Neural cell (in vitro differentiated cells): ENCODE measurements around the gene MTFMT.

Experiments used
- EZH2 ChIP-seq: fragments of 200-600, 300-800 bp; shearing (Covaris generic), sonication (generic); IDR thresholded peaks from 2 replicates; pipeline ENCODE4 v1.6.1; 2014; ENCODE audit warnings: antibody characterized with exemption, low read length, borderline replicate concordance, mild to moderate bottlenecking; ENCODE audit not compliant: insufficient read depth, poor library complexity, severe bottlenecking
- TF ChIP-seq, protein P1 (sequence below): fragments of 450-650 bp; IDR thresholded peaks from 2 replicates; pipeline ENCODE4 v1.5.1; 2014; ENCODE audit warnings: antibody characterized with exemption, mild to moderate bottlenecking, moderate library complexity; ENCODE audit not compliant: poor library complexity, severe bottlenecking

DNA sequence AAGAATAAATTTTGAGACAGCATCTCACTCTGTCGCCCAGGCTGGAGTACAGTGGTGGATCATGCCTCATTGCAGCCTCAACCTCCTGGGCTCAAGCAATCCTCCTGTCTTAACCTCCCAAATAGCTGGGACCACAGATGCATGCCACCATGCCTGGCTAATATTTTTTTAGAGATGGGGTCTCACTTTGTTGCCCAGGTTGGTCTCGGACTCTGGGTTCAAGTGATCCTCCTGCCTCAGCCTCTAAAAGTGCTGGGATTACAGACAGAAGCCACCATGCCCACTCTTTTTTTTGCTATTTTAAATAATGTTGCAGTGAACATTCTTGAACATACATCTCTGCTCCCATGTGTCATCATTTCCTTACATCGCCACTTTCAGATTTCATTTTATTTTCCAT, 9.0 kb upstream of the MTFMT start:
- no peak for TF ChIP-seq EZH2
- TF ChIP-seq, protein P1, sequence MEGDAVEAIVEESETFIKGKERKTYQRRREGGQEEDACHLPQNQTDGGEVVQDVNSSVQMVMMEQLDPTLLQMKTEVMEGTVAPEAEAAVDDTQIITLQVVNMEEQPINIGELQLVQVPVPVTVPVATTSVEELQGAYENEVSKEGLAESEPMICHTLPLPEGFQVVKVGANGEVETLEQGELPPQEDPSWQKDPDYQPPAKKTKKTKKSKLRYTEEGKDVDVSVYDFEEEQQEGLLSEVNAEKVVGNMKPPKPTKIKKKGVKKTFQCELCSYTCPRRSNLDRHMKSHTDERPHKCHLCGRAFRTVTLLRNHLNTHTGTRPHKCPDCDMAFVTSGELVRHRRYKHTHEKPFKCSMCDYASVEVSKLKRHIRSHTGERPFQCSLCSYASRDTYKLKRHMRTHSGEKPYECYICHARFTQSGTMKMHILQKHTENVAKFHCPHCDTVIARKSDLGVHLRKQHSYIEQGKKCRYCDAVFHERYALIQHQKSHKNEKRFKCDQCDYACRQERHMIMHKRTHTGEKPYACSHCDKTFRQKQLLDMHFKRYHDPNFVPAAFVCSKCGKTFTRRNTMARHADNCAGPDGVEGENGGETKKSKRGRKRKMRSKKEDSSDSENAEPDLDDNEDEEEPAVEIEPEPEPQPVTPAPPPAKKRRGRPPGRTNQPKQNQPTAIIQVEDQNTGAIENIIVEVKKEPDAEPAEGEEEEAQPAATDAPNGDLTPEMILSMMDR: no peak
